Activated CD4-positive, alpha-beta T cell treated with anti-CD3 and anti-CD28 coated beads, Interleukin-2, amount 50 U/mL, for 16 hours (primary cell): ENCODE results near the gene RAPGEF4.
A peak's percentile ranks its signal among the peaks of the same experiment; 100 is the strongest.

ENCODE experiments used
- DNase-seq: peaks from one replicate; pipeline ENCODE4 v3.0.0-alpha.2; 2020

Gene RAPGEF4

GRCh38 chr2:172833898-172834297, 98.3 kb downstream of the RAPGEF4 start:
- no peak for DNase-seq

GRCh38 chr2:172834881-172835280, 99.2 kb downstream of the RAPGEF4 start:
- no peak for DNase-seq

- peak; percentile 15 for DNase-seq
Observed at GRCh38 chr2:172836347-172836821, 100.7 kb downstream of the RAPGEF4 start.

GRCh38 chr2:172836827-172837226, 101.2 kb downstream of the RAPGEF4 start:
- DNase-seq: no peak

- no peak for DNase-seq
Observed at GRCh38 chr2:172839446-172839845, 103.8 kb downstream of the RAPGEF4 start.

GRCh38 chr2:172842511-172843265, 107.0 kb downstream of the RAPGEF4 start:
- no peak for DNase-seq

GRCh38 chr2:172843266-172843582, 107.6 kb downstream of the RAPGEF4 start:
- DNase-seq: no peak

- no peak for DNase-seq
Observed at GRCh38 chr2:172843902-172844715, 108.5 kb downstream of the RAPGEF4 start.

GRCh38 chr2:172845028-172845630, 109.5 kb downstream of the RAPGEF4 start:
- DNase-seq: no peak

- DNase-seq: no peak
Observed at GRCh38 chr2:172846551-172846950, 110.9 kb downstream of the RAPGEF4 start.

GRCh38 chr2:172847188-172847587, 111.5 kb downstream of the RAPGEF4 start:
- DNase-seq: no peak

- no peak for DNase-seq
Observed at GRCh38 chr2:172848519-172848918, 112.9 kb downstream of the RAPGEF4 start.

- no peak for DNase-seq
Observed at GRCh38 chr2:172849519-172850217, 114.0 kb downstream of the RAPGEF4 start.

- no peak for DNase-seq
Observed at GRCh38 chr2:172855588-172855987, 119.9 kb downstream of the RAPGEF4 start.

GRCh38 chr2:172856606-172857005, 121.0 kb downstream of the RAPGEF4 start:
- DNase-seq: peak; percentile 22

GRCh38 chr2:172858473-172858745, 122.8 kb downstream of the RAPGEF4 start:
- DNase-seq: no peak

- DNase-seq: no peak
Observed at GRCh38 chr2:172859581-172860335, 124.1 kb downstream of the RAPGEF4 start.

- no peak for DNase-seq
Observed at GRCh38 chr2:172860336-172860707, 124.7 kb downstream of the RAPGEF4 start.

- DNase-seq: no peak
Observed at GRCh38 chr2:172861098-172861497, 125.5 kb downstream of the RAPGEF4 start.

GRCh38 chr2:172861656-172862476, 126.2 kb downstream of the RAPGEF4 start:
- DNase-seq: no peak

GRCh38 chr2:172863341-172863740, 127.7 kb downstream of the RAPGEF4 start:
- DNase-seq: no peak

- peak; percentile 34 for DNase-seq
Observed at GRCh38 chr2:172864182-172864581, 128.5 kb downstream of the RAPGEF4 start.
